CD1c-positive myeloid dendritic cell (primary cell): Measurements from ENCODE around the gene SYT15.
A peak's percentile ranks its signal among the peaks of the same experiment; 100 is the strongest.
"Not testable (repeated sequence)": the region's sequence is repeated elsewhere in the genome, so short reads cannot be mapped to it uniquely, and the experiment has no call there.

ENCODE experiments used
- DNase-seq: peaks from one replicate; pipeline ENCODE4 v3.0.0-alpha.2; 2016; ENCODE audit errors: extremely low spot score

Gene SYT15

GRCh38 chr10:46589589-46589988 is 10.7 kb downstream of the SYT15 start:
- DNase-seq: not testable (repeated sequence)

GRCh38 chr10:46591053-46591452 is 12.1 kb downstream of the SYT15 start:
- not testable (repeated sequence) for DNase-seq

GRCh38 chr10:46593307-46593706 is 14.4 kb downstream of the SYT15 start:
- not testable (repeated sequence) for DNase-seq

- not testable (repeated sequence) for DNase-seq
These were observed 15.6 kb downstream of the SYT15 start for GRCh38 chr10:46594453-46595063.

- DNase-seq: not testable (repeated sequence)
These were observed 17.6 kb downstream of the SYT15 start for GRCh38 chr10:46596570-46596969.

GRCh38 chr10:46597616-46598246 is 18.8 kb downstream of the SYT15 start:
- DNase-seq: not testable (repeated sequence)

- not testable (repeated sequence) for DNase-seq
These were observed 21.6 kb downstream of the SYT15 start for GRCh38 chr10:46600516-46600915.

GRCh38 chr10:46615540-46615939 is 36.6 kb downstream of the SYT15 start:
- DNase-seq: not testable (repeated sequence)

GRCh38 chr10:46616227-46616626 is 37.3 kb downstream of the SYT15 start:
- DNase-seq: not testable (repeated sequence)

GRCh38 chr10:46617134-46617533 is 38.2 kb downstream of the SYT15 start:
- DNase-seq: peak; percentile 1

GRCh38 chr10:46617913-46618312 is 39.0 kb downstream of the SYT15 start:
- not testable (repeated sequence) for DNase-seq

GRCh38 chr10:46623899-46624654 is 45.1 kb downstream of the SYT15 start:
- DNase-seq: not testable (repeated sequence)

GRCh38 chr10:46629805-46630204 is 50.9 kb downstream of the SYT15 start:
- DNase-seq: not testable (repeated sequence)

GRCh38 chr10:46630816-46631215 is 51.9 kb downstream of the SYT15 start:
- DNase-seq: not testable (repeated sequence)

- not testable (repeated sequence) for DNase-seq
These were observed 52.8 kb downstream of the SYT15 start for GRCh38 chr10:46631683-46632082.

- DNase-seq: not testable (repeated sequence)
These were observed 55.8 kb downstream of the SYT15 start for GRCh38 chr10:46634698-46635097.

- DNase-seq: not testable (repeated sequence)
These were observed 56.5 kb downstream of the SYT15 start for GRCh38 chr10:46635364-46635959.

GRCh38 chr10:46640005-46640404 is 61.1 kb downstream of the SYT15 start:
- DNase-seq: not testable (repeated sequence)
